Neuron (in vitro differentiated cells): ENCODE measurements around the gene PTPRG.
"Not testable (repeated sequence)": the region's sequence is repeated elsewhere in the genome, so short reads cannot be mapped to it uniquely, and the experiment has no call there.

Experiments
- H2AFZ ChIP-seq: one replicate; pipeline ENCODE4 v1.6.1; 2013; ENCODE audit warnings: low read depth, mild to moderate bottlenecking, inconsistent platforms, low read length, moderate library complexity
- H3K27me3 ChIP-seq: one replicate; pipeline ENCODE4 v1.6.1; 2013; ENCODE audit warnings: low read length; ENCODE audit not compliant: insufficient read depth
- H3K36me3 ChIP-seq: one replicate; pipeline ENCODE4 v1.6.1; 2013; ENCODE audit warnings: low read length; ENCODE audit not compliant: insufficient read depth
- H3K4me1 ChIP-seq: one replicate; pipeline ENCODE4 v1.6.1; 2013; ENCODE audit warnings: low read length; ENCODE audit not compliant: insufficient read depth
- H3K4me3 ChIP-seq: 2 replicates; pipeline ENCODE4 v1.5.1; 2013; ENCODE audit warnings: mild to moderate bottlenecking, low read length, moderate library complexity
- H3K9me3 ChIP-seq: one replicate; pipeline ENCODE4 v1.6.1; 2013; ENCODE audit warnings: low read length

Gene PTPRG

DNA sequence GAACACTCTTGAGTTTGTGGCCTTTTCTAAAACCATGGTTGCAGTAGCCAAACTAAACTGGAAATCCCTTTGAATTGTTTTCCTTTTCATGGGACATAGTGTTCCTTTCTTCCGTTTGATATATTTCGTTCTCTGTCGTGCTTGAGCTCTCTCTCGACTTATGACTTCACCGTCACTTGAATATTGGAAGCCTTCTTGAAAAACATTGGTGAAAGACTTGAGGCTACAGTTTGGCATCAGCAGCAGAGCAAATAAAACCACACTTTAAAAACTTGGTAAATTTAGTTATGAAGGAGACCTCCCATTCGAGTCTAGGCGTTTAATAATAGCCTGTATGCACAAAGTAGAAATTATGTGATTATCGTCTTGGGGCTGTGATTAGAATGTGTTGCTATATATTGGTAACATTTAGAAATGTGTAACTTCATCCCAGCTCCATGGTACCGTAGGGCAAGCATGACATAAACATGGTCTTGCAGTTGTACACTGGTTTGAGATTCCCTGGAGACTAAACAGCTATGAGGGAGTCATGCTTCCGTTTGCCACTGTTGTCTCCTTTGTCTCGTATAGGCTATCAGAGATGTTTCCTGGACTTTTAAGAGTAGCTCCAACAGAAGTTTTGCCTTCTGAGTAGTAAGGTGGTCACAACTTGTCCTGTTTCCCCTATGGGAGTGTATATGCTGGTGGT, 122.3 kb downstream of the PTPRG start:
- no peaks in the 10 kb centered on the region for H3K9me3 ChIP-seq
- no peaks in the 10 kb centered on the region for H3K27me3 ChIP-seq
- no peaks in the 10 kb centered on the region for H3K36me3 ChIP-seq
- no peak overlapping the region for H3K4me3 ChIP-seq
- H2AFZ ChIP-seq: no peak overlapping the region
- peaks cover 18% of the 10 kb centered on the region for H3K4me1 ChIP-seq

DNA sequence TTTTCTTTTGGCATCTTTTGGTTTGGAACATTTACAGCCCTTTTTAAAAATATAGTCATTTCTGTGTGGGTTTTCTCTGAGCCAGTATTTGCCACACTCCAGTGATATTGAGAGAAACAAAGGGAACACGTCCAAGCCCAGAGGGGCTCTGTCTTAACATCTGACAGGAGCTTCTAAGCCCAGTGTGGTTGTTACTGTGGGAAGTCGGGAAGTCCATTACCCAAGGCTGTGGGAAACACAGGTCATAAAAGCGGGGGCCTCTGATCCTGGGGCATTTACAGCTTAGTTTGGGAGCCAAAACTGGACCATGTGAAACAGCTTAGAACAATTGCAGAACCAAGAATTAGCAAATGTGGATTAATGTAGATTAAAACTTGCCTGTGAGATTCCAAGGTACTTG, 123.0 kb downstream of the PTPRG start:
- no peaks in the 10 kb centered on the region for H3K36me3 ChIP-seq
- no peak overlapping the region for H2AFZ ChIP-seq
- no peaks in the 10 kb centered on the region for H3K27me3 ChIP-seq
- H3K9me3 ChIP-seq: no peaks in the 10 kb centered on the region
- H3K4me1 ChIP-seq: peaks cover 22% of the 10 kb centered on the region
- no peak overlapping the region for H3K4me3 ChIP-seq

DNA sequence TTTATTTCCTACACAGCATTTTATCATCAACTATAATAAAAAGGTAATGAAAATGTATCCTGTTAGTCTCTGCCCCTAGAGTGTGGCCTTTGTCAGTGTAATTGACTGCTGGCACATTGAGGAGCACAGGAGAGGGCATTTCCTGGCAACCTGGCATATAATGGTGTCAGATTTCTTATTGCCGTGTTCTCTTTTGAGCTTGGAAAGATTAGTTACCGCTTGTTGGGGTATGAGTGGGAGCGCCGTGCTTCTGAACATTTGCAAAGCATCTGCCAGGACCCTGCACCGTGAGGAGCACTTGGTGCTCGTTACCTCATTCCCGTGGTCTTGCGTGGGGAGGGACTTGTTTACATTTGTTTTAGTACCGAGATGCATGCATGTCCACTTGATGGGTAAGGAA, 124.4 kb downstream of the PTPRG start:
- H3K9me3 ChIP-seq: no peaks in the 10 kb centered on the region
- H3K4me3 ChIP-seq: no peak overlapping the region
- no peak overlapping the region for H2AFZ ChIP-seq
- peaks cover 22% of the 10 kb centered on the region for H3K4me1 ChIP-seq
- no peaks in the 10 kb centered on the region for H3K36me3 ChIP-seq
- H3K27me3 ChIP-seq: no peaks in the 10 kb centered on the region

DNA sequence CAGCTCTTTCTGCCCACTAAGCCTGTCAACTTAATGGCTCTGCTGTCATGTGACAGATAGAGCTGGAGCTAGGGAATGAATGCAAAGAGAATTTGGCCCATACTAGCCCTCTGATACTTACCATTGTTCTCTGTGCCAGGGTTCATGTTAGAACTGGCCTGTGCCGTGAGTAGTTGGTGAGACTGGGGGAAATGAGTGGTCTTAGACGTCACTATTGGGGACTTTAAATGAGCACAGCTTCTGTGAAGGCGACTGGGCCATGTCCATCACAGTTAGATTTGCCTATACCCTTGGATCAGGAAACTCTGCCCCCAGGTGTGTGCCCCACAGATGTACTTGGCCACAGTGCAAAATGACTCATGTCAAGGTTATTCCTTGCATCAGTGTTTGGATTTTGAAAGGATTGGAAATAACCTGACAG, 124.9 kb downstream of the PTPRG start:
- Histone ChIP-seq H3K27me3 (no peaks in the 10 kb centered on the region), H3K36me3 (no peaks in the 10 kb centered on the region), H3K9me3 (no peaks in the 10 kb centered on the region), H3K4me1 (peaks cover 22% of the 10 kb centered on the region), H2AFZ (no peak overlapping the region), H3K4me3 (no peak overlapping the region)

DNA sequence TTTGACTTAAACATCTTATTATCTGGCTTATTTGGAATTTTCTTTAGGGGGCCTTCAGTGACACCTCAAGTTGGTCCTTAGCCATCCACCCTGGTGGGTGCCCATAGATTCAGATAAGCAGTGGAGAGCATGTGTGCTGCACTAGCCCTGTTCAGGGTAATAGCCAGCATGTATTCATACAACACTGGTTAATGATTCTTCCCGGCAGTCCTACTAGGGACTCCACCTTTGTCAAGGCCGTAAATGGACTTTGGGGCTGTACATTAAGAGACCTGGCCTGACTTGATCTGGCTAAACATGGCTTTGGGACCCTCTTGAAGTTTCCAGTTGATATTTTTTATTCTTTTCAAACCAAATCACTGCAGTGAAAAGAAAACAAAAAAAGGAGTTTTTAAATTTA, 125.8 kb downstream of the PTPRG start:
- no peaks in the 10 kb centered on the region for H3K36me3 ChIP-seq
- H2AFZ ChIP-seq: no peak overlapping the region
- H3K4me3 ChIP-seq: no peak overlapping the region
- no peaks in the 10 kb centered on the region for H3K27me3 ChIP-seq
- H3K9me3 ChIP-seq: no peaks in the 10 kb centered on the region
- H3K4me1 ChIP-seq: peaks cover 22% of the 10 kb centered on the region

DNA sequence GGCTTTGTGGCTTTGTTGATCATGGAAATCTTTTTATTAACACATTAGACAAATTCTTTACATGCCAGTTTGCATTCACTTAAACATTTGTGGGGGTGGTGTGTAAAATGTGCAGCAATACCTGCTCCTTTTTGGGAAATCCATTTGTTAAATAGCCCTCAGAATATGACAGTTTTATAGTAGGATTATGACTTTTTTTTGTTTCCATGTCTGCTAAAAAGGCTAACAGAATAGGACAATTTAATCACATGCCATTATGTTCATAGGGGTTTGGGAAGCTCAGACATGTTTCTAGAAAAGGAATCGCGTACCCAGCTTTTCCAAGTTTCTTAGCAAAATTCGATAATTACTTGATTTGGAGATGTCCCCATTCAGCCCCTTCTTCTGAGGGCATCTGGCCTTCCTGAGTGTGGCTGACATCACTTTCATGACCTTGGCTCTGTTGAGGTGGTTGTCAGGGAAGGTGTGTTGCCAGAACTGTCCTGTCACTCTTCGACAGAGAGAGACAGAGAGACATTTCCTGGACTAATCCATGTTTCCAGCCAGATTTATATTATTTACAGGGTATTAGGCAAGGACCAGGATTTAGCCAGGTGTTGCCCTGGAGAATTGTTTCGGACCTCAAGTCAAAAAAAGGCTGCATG, 126.4 kb downstream of the PTPRG start:
- no peaks in the 10 kb centered on the region for H3K9me3 ChIP-seq
- H3K4me3 ChIP-seq: peak overlapping the region; percentile 22
- H3K27me3 ChIP-seq: no peaks in the 10 kb centered on the region
- peaks cover 21% of the 10 kb centered on the region for H3K4me1 ChIP-seq
- no peak overlapping the region for H2AFZ ChIP-seq
- no peaks in the 10 kb centered on the region for H3K36me3 ChIP-seq

DNA sequence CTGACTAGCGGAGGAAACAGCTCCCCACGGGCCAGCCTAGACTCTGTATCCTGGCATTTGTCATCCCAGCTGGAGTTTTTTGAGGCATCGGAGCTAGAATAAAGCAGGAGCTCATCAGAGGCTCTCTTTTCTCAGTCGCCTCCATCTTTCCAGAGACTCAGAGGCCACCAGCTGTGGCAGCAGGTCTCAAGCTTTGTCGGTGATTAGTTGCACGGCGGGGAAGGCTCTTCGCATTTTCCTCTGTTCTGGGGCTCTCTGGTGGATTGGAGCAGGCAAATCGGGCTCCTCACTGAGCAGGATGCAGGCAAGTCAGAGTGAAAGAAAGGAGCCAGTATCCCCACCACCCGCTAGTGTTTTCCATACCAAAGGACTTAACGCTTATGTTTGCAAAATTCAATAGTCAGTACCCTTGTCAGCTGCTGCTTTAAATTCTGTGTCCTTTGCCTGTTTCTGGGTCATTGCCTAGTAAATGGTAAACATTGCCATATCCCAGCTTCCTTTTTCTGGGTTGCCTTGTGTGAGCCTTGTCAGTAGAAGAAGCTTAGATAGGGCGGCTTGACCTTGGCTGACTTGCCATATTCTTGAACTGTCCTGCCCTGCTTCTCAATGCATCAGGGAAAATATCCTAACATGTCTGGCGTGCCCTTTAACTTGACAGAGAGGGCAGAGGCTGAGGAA, 127.1 kb downstream of the PTPRG start:
- Histone ChIP-seq H2AFZ (no peak overlapping the region), H3K4me1 (peaks cover 16% of the 10 kb centered on the region), H3K9me3 (no peaks in the 10 kb centered on the region), H3K27me3 (no peaks in the 10 kb centered on the region), H3K36me3 (no peaks in the 10 kb centered on the region), H3K4me3 (peak overlapping the region; percentile 22)

DNA sequence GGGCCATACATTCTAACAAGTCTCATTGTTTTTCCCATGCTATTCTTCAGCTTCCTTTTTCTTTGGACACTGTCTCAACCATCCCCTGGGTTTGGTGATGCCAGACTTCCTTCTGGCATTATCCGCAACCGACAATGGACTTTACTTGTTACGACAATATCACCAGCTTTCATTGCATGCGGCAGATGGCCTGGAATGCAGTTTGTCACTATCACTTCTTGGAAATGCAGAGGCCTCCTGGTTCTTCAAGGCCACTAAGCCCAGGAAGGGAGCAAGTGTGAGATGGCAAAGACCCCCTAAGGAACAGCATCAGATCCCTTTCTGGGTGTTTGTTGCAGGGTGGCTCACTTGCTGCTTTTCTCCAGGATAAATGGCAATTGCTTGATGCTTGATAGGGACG, 128.6 kb downstream of the PTPRG start:
- H3K27me3 ChIP-seq: no peaks in the 10 kb centered on the region
- H3K36me3 ChIP-seq: no peaks in the 10 kb centered on the region
- peaks cover 15% of the 10 kb centered on the region for H3K4me1 ChIP-seq
- no peaks in the 10 kb centered on the region for H3K9me3 ChIP-seq
- H2AFZ ChIP-seq: no peak overlapping the region
- no peak overlapping the region for H3K4me3 ChIP-seq

DNA sequence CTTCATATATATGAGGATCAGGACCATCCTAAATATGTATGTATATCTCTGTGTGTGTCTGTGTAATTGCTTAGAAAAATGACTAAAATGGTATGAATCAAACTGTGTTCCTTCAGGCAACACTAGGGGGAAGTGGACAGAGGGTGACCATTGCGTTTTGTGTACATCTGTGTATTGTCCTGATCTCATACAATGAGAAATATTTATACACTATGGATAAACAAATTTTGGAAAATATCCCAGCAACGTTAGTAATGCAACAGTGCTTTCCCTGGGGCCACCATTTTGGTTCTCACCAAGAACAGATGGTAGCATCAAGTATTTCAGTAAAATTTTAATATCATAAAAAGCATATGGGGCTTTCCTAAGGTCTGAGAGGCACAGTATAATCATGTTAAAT, 130.1 kb downstream of the PTPRG start:
- no peaks in the 10 kb centered on the region for H3K9me3 ChIP-seq
- no peaks in the 10 kb centered on the region for H3K27me3 ChIP-seq
- H3K4me1 ChIP-seq: peaks cover 15% of the 10 kb centered on the region
- H3K4me3 ChIP-seq: no peak overlapping the region
- no peaks in the 10 kb centered on the region for H3K36me3 ChIP-seq
- no peak overlapping the region for H2AFZ ChIP-seq

DNA sequence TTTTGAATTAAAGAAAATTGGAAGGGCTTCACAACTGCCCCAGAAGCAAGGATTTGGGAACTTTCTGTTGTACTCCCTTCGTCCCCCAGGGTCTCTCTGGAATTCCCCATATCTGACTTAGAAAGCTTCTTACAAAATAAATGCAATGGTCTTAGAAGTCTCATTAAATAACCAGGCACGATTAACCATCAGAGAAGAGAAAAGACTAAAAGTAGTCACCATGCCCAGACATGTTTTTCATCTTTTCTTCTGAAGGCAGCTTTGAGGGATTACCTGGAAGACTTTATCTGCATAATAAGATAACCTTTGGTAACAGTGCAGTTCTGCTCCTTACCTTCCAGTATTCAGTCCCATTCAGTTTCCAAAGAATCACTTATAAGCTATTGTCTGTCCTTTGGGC, 135.9 kb downstream of the PTPRG start:
- no peak overlapping the region for H3K4me3 ChIP-seq
- H3K4me1 ChIP-seq: peaks cover 18% of the 10 kb centered on the region
- H2AFZ ChIP-seq: no peak overlapping the region
- no peaks in the 10 kb centered on the region for H3K9me3 ChIP-seq
- no peaks in the 10 kb centered on the region for H3K36me3 ChIP-seq
- H3K27me3 ChIP-seq: no peaks in the 10 kb centered on the region

DNA sequence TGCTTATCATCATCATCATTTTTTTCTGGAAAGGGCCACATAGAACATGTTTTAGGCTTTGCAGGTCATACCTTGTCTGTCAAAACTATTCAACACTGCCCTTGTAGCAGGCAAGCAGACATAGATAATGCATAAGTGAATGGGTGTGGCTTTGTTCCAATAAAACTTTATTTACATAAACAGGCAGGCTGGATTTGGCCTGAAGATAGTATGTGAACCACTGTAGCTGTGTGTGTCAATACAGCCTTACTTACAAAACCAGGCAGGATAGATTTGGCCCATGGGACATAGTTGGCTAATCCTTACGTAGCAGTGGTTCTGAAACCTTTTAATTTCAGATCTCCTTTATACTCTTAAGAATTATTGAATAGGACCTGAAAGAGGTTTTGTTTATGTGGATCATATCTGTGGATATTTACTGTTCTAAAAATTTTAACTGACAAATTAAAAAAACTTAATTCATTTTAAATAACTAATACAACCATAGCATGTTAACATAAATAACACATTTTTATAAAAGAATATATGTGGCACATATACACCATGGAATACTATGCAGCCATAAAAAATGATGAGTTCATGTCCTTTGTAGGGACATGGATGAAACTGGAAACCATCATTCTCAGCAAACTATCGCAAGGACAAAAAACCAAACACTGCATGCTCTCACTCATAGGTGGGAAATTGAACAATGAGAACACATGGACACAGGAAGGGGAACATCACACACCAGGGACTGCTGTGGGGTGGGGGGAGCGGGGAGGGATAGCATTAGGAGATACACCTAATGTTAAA, 137.1 kb downstream of the PTPRG start:
- H3K9me3 ChIP-seq, H3K4me3 ChIP-seq, H2AFZ ChIP-seq, H3K27me3 ChIP-seq, H3K36me3 ChIP-seq: not testable (repeated sequence)
- peaks cover 18% of the 10 kb centered on the region for H3K4me1 ChIP-seq

DNA sequence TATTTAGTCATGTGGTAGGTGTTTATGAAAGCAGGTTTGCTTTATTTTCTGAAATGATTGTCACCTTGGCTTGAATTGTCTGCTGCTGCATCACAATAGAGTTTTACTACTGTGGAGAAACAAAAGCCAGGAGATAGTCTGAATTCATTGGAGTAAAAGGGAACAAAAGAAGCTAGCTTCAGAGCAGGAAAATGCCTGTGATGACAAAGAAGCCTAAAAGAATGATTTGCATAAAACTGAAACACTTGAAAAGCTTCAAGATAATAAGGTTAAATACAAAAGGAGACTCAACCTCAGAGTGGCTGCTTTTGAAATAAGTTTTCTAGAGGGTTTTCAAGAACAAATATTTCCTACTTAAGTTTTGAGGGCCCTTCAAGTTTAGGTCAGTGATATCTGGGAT, 138.3 kb downstream of the PTPRG start:
- peaks cover 18% of the 10 kb centered on the region for H3K4me1 ChIP-seq
- no peak overlapping the region for H3K4me3 ChIP-seq
- no peaks in the 10 kb centered on the region for H3K27me3 ChIP-seq
- no peak overlapping the region for H2AFZ ChIP-seq
- no peaks in the 10 kb centered on the region for H3K36me3 ChIP-seq
- no peaks in the 10 kb centered on the region for H3K9me3 ChIP-seq

DNA sequence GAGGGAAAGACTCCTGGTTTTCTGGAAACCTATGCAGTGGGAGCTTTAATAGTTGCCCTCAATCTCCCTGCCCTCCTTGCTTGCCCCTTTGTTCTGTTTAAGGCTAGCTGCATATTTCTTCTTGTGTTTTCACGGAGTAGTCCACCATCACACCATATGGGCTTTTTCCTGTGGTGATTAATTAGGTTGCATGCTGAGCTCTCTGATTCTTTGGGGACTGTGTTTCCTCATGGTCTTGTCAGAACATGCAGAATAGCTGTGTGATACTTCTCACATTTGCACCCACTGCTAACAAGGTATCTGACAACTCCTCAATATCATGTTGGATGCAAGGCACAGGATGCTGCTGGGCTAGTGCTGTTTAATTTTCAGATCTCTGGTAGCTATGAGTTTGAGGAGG, 139.6 kb downstream of the PTPRG start:
- H3K36me3 ChIP-seq: no peaks in the 10 kb centered on the region
- H3K4me1 ChIP-seq: peaks cover 18% of the 10 kb centered on the region
- no peaks in the 10 kb centered on the region for H3K9me3 ChIP-seq
- H2AFZ ChIP-seq: no peak overlapping the region
- H3K4me3 ChIP-seq: no peak overlapping the region
- no peaks in the 10 kb centered on the region for H3K27me3 ChIP-seq
